NCI-H1417 treated with DMSO at 0.1 percent for 48 hours (cell line): Measurements from ENCODE around the gene PEX26.
"Not testable (repeated sequence)": the region's sequence is repeated elsewhere in the genome, so short reads cannot be mapped to it uniquely, and the experiment has no call there.

Source experiments
- DNase-seq: peaks from one replicate; lab custom pipeline; 2025; lab: John Stamatoyannopoulos, UW

Gene PEX26

GRCh38 chr22:18056807-18057474 is 20.8 kb upstream of the PEX26 start:
- DNase-seq = no peak

GRCh38 chr22:18057568-18058209 is 20.1 kb upstream of the PEX26 start:
- no peak for DNase-seq

GRCh38 chr22:18058371-18059093 is 19.3 kb upstream of the PEX26 start:
- no peak for DNase-seq

- DNase-seq = no peak
Measured at GRCh38 chr22:18059094-18059417, 18.7 kb upstream of the PEX26 start.

GRCh38 chr22:18059473-18059872 is 18.3 kb upstream of the PEX26 start:
- no peak for DNase-seq

GRCh38 chr22:18059991-18060390 is 17.8 kb upstream of the PEX26 start:
- DNase-seq = no peak

- DNase-seq = no peak
Measured at GRCh38 chr22:18060646-18061620, 16.9 kb upstream of the PEX26 start.

- DNase-seq = no peak
Measured at GRCh38 chr22:18062421-18062820, 15.4 kb upstream of the PEX26 start.

- no peak for DNase-seq
Measured at GRCh38 chr22:18063306-18063705, 14.5 kb upstream of the PEX26 start.

GRCh38 chr22:18063715-18064114 is 14.1 kb upstream of the PEX26 start:
- not testable (repeated sequence) for DNase-seq

GRCh38 chr22:18064636-18065035 is 13.2 kb upstream of the PEX26 start:
- no peak for DNase-seq

- no peak for DNase-seq
Measured at GRCh38 chr22:18065256-18065655, 12.5 kb upstream of the PEX26 start.

- DNase-seq = no peak
Measured at GRCh38 chr22:18066181-18066859, 11.5 kb upstream of the PEX26 start.

GRCh38 chr22:18067121-18067520 is 10.7 kb upstream of the PEX26 start:
- DNase-seq = no peak

- no peak for DNase-seq
Measured at GRCh38 chr22:18067548-18068341, 10.0 kb upstream of the PEX26 start.

GRCh38 chr22:18068381-18068988 is 9.3 kb upstream of the PEX26 start:
- no peak for DNase-seq

GRCh38 chr22:18069041-18069440 is 8.7 kb upstream of the PEX26 start:
- no peak for DNase-seq

GRCh38 chr22:18070041-18070440 is 7.7 kb upstream of the PEX26 start:
- no peak for DNase-seq

GRCh38 chr22:18070556-18071306 is 7.1 kb upstream of the PEX26 start:
- DNase-seq = no peak
